ENCODE results near the gene VIT.
"Not testable (repeated sequence)": the region's sequence is repeated elsewhere in the genome, so short reads cannot be mapped to it uniquely, and the experiment has no call there.

VIT gene

GRCh38 chr2:36808386-36809068 lies 112.0 kb downstream of the VIT start:
- no peak for DNase-seq

- DNase-seq: no peak
These were observed 112.5 kb downstream of the VIT start for GRCh38 chr2:36809069-36809445.

GRCh38 chr2:36811071-36811470 lies 114.6 kb downstream of the VIT start:
- DNase-seq: no peak

- no peak for DNase-seq
These were observed 115.7 kb downstream of the VIT start for GRCh38 chr2:36812196-36812595.

- DNase-seq: no peak
These were observed 122.0 kb downstream of the VIT start for GRCh38 chr2:36818542-36818941.

- no peak for DNase-seq
These were observed 122.7 kb downstream of the VIT start for GRCh38 chr2:36819095-36819711.

GRCh38 chr2:36820942-36821605 lies 124.6 kb downstream of the VIT start:
- no peak for DNase-seq

- no peak for DNase-seq
These were observed 127.4 kb downstream of the VIT start for GRCh38 chr2:36823862-36824261.

GRCh38 chr2:36824273-36824672 lies 127.8 kb downstream of the VIT start:
- DNase-seq: no peak

- not testable (repeated sequence) for DNase-seq
These were observed 128.2 kb downstream of the VIT start for GRCh38 chr2:36824683-36825082.

- DNase-seq: no peak
These were observed 134.7 kb downstream of the VIT start for GRCh38 chr2:36831185-36831584.

- no peak for DNase-seq
These were observed 137.7 kb downstream of the VIT start for GRCh38 chr2:36834203-36834602.

- no peak for DNase-seq
These were observed 138.4 kb downstream of the VIT start for GRCh38 chr2:36834731-36835524.

- no peak for DNase-seq
These were observed 143.6 kb downstream of the VIT start for GRCh38 chr2:36839976-36840617.

GRCh38 chr2:36843838-36844237 lies 147.3 kb downstream of the VIT start:
- no peak for DNase-seq

- DNase-seq: no peak
These were observed 152.8 kb downstream of the VIT start for GRCh38 chr2:36849265-36849664.

GRCh38 chr2:36854241-36854640 lies 157.7 kb downstream of the VIT start:
- DNase-seq: no peak

GRCh38 chr2:36855429-36855828 lies 158.9 kb downstream of the VIT start:
- DNase-seq: no peak

- DNase-seq: no peak
These were observed 161.2 kb downstream of the VIT start for GRCh38 chr2:36857713-36858112.

- no peak for DNase-seq
These were observed 162.3 kb downstream of the VIT start for GRCh38 chr2:36858551-36859365.

GRCh38 chr2:36859366-36859792 lies 162.9 kb downstream of the VIT start:
- no peak for DNase-seq

GRCh38 chr2:36861896-36862295 lies 165.4 kb downstream of the VIT start:
- DNase-seq: no peak

Data from activated CD8-positive, alpha-beta memory T cell treated with anti-CD3 and anti-CD28 coated beads for 24 hours (primary cell).